ENCODE data around the gene ZMIZ1.

Gene ZMIZ1

DNA sequence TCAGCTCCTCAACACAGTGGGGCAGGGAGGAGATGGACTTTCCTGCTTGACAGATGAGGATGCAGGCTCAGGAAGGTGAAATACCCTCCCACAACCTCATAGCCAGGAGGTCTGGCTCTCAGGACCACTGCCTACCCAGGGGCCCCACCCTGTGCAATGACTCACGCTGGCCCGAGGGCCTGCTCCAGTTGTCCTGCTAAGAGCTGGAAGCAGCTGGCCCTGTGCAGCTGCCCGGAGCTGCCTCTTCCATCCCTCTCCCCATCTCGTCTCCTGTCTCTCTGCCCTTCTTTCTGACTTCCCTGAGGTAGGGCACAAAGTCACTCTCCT, 123.9 kb downstream of the ZMIZ1 start:
- H3K4me1 ChIP-seq: peaks cover 96% of the 10 kb centered on the region
- H3K9ac ChIP-seq: no peak overlapping the region
- no peak overlapping the region for H3K27ac ChIP-seq
- no peak for TF ChIP-seq Cebpa-rat (IDR thresholded peaks at IDR 0.05)
- H3K27me3 ChIP-seq: no peaks in the 10 kb centered on the region
- H3K36me3 ChIP-seq: peaks cover 63% of the 10 kb centered on the region
- H3K4me2 ChIP-seq: peak overlapping the region; percentile 90
- H4K20me1 ChIP-seq: peaks cover 100% of the 10 kb centered on the region
- no peak overlapping the region for H3K4me3 ChIP-seq
- peaks cover 11% of the 10 kb centered on the region for H3K9me3 ChIP-seq

DNA sequence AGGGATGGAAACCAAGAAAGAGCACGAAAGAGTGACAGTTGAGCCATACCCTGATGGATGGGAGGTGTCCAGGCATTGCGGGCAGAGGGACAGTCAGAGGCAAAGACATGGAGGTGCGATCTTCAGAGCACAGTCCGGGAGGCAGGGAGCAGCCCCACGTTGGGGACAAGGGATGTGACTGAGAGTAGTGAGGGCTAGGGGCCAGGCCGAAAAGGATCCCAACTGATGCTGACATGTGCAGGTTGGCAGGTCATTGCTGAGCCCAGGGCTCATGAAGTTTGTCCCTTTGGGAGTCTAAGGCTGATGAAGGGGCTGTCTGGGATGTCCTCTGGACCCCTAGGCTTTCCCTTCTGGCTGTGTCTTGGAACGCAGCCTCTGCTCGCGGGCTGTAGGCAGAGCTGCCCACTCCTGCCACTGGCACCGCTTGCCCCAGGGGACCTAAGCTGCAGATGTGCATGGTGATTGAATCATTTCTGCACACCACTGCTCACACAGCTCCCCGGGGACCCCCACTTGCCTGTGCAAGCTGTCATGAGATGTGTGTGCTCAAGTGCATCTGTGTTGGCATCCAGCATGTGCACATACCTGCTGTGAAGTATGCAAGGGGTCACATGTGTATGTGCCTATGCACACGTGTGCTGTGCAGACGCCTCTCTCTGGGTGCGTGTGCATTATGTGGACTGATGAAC, 125.1 kb downstream of the ZMIZ1 start:
- Histone ChIP-seq H3K36me3 (peaks cover 63% of the 10 kb centered on the region), H4K20me1 (peaks cover 100% of the 10 kb centered on the region), H3K9me3 (peaks cover 11% of the 10 kb centered on the region), H3K27ac (peak overlapping the region; percentile 70; the same call in 1 of the 2 replicates), H3K4me3 (peak overlapping the region; percentile 44), H3K9ac (0 out of 2 replicates have a peak overlapping the region, but pooled peaks have one; percentile 64), H3K4me2 (peak overlapping the region; percentile 90), H3K4me1 (peaks cover 85% of the 10 kb centered on the region), H3K27me3 (no peaks in the 10 kb centered on the region)
- no peak for TF ChIP-seq Cebpa-rat (IDR thresholded peaks at IDR 0.05)

DNA sequence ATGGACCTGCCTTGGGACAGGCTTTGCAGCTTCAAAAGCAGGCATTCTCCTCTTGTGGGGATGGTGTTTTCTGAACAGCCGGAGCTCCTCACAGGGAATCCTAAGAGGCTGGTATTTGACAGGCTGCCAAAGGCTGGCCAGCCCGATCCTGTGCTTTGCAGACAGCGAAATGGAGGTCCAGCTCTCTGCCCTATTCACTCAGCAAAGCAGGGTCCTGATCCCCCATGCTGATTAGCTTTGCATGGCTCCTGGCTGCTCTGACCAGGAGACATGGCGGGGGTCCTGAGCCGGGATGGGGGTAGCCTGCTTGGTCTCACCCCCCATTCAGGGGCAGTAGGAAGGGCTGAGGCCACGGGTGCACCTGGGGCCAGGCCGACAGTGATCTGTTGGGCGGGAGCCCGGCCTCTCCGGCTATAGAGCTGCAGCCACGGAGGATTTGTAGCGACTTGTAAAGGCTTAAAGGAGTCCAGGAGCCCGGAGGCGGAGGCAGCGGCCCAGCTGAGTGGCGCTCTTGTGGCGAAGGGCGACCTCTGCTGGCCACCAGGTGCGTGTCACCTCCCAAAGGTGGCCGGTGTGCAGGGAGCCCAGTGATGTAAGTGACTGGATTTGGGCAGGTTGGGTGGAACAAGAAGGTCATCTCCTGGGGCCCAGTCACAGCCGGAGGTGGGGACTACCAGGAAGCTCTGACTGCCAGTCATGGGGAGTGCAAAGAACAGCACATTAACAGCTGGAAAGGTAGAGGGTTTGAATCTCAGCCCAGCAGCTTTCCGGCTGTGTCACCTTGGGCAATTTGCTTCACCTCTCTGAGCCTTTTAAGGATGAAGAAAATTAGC, 126.5 kb downstream of the ZMIZ1 start:
- no peaks in the 10 kb centered on the region for H3K27me3 ChIP-seq
- H3K9ac ChIP-seq: peak overlapping the region; percentile 23; the same call in 1 of the 2 replicates
- H4K20me1 ChIP-seq: peaks cover 100% of the 10 kb centered on the region
- TF ChIP-seq Cebpa-rat (IDR thresholded peaks at IDR 0.05): no peak
- H3K4me3 ChIP-seq: peak overlapping the region; percentile 44
- peaks cover 11% of the 10 kb centered on the region for H3K9me3 ChIP-seq
- H3K36me3 ChIP-seq: peaks cover 59% of the 10 kb centered on the region
- peak overlapping the region; percentile 70; the same call in 1 of the 2 replicates for H3K27ac ChIP-seq
- peaks cover 74% of the 10 kb centered on the region for H3K4me1 ChIP-seq
- H3K4me2 ChIP-seq: peak overlapping the region; percentile 90

DNA sequence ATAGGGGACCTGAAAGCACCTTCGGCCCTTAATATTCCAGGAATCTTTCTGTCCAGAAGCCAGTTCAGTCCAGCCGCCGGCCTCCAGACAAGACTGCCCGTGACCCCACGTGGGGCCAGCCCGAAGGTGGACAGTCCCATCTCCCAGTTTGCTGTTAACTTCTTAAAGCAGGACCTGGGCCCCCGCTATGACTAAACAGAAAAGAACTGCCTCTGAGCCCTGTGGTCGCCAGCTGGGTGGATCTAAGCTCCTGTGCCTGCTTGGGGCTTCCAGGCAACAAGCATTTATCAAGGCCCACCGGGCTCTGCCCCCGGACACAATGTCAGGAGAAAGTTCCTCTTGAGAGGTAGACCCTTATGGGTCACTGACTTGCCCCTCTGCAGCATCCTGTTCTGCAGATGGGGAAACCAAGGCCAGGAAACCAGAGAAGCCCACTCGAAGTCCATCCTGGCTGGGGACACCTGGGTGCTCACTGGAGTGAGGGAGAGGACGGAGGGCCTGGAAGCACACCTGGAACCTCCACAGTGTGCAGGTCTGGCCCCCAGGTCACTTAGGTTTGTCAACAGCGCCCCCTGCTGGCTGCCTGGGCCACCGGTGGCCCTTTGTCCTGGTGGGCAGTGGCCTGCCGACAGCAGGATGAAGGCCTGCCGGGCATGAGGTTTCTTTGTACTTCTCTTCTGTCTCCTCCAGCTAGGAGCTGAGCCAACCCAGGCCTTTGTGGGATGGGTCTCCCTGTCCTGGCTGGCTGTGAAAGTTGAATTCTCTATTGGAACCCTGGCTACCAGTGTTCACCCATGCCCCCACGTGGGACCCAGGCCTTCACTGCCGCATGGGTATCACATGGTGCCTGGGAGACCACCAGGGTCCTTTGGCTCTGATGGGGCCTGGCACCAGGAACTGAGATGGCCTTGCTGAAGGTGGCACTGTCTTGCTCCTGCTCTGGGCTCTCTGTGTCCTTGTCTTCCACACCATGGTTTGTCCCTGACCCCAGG, 128.0 kb downstream of the ZMIZ1 start:
- H3K9ac ChIP-seq: 0 out of 2 replicates have a peak overlapping the region, but pooled peaks have one; percentile 23

DNA sequence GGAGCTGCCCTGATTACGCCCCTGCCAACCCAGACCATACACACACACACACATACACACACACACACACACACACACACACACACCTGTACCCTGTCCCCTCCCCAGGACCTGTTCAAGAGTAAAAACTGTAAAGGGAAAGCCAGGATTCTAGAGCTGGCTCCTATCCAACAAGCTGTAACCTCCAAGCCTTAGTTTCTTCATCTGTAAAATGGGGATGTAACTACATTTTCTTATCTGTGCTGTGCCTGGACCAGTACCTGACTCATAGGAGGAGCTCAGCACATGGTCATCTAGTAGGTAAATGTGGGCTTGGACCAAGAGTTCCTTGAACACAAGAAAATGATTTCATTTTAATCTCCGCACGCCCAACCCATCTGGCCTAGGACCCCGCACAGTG, 128.8 kb downstream of the ZMIZ1 start:
- Histone ChIP-seq H3K4me1 (peaks cover 73% of the 10 kb centered on the region), H3K4me2 (no peak overlapping the region), H3K27ac (no peak overlapping the region), H3K27me3 (no peaks in the 10 kb centered on the region), H3K9me3 (no peaks in the 10 kb centered on the region), H3K9ac (no peak overlapping the region), H3K4me3 (no peak overlapping the region), H4K20me1 (peaks cover 100% of the 10 kb centered on the region), H3K36me3 (peaks cover 65% of the 10 kb centered on the region)
- TF ChIP-seq Cebpa-rat (IDR thresholded peaks at IDR 0.05): no peak

More for the DNA sequence above, 128.0 kb downstream of the ZMIZ1 start:
- Histone ChIP-seq H3K27me3 (no peaks in the 10 kb centered on the region), H3K27ac (no peak overlapping the region), H3K4me2 (peak overlapping the region; percentile 90), H3K9me3 (no peaks in the 10 kb centered on the region), H3K36me3 (peaks cover 59% of the 10 kb centered on the region), H4K20me1 (peaks cover 100% of the 10 kb centered on the region), H3K4me3 (no peak overlapping the region), H3K4me1 (peaks cover 74% of the 10 kb centered on the region)
- no peak for TF ChIP-seq Cebpa-rat (IDR thresholded peaks at IDR 0.05)

DNA sequence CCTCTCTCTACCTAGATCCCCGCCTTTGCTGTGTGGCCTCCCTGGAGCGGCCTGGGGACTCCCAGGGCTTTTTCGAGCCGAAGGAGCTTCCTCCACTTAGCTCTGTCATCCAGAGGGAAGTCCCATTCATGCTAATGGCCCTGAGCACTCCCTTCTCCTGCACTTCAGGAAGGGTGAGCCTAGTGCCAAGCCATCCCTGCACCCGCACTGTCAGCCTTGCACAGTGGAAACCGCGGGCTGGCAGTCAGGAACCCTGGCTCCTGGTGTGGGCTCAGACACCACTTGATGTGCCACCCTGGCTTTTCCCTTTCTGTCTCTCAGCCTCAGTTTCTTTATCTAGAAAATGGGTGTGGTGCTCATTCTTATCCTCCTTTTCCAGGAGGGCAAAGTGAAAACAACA, 131.6 kb downstream of the ZMIZ1 start:
- Histone ChIP-seq H3K36me3 (peaks cover 88% of the 10 kb centered on the region), H3K4me3 (no peak overlapping the region), H3K9ac (no peak overlapping the region), H3K4me1 (peaks cover 73% of the 10 kb centered on the region), H3K4me2 (no peak overlapping the region; the same call in 1 of the 2 replicates), H4K20me1 (peaks cover 100% of the 10 kb centered on the region), H3K27ac (no peak overlapping the region), H3K9me3 (no peaks in the 10 kb centered on the region), H3K27me3 (no peaks in the 10 kb centered on the region)
- TF ChIP-seq Cebpa-rat (IDR thresholded peaks at IDR 0.05): no peak

DNA sequence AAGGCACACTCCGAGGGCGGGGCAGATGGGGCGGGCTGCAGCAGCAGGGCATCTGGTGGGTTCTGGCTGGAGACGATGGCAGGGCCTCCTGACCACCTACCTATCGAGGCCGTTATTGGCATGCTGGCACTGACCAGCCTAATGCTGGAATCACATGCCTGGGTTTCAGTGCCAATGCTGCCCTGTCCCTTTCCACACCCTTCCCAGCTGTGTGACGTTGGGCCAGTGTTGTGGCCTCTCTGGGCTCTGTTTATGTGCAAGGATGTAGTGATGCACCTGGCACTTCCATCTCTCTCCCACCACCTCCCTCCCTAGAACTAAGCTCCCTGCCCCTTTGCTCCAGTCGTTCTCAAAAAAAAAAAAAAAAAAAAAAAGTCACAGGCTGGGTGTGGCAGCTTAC, 132.9 kb downstream of the ZMIZ1 start:
- Histone ChIP-seq H4K20me1 (peaks cover 100% of the 10 kb centered on the region), H3K9me3 (no peaks in the 10 kb centered on the region), H3K9ac (no peak overlapping the region), H3K4me3 (no peak overlapping the region), H3K27ac (no peak overlapping the region), H3K4me1 (peaks cover 73% of the 10 kb centered on the region), H3K27me3 (no peaks in the 10 kb centered on the region), H3K36me3 (peaks cover 91% of the 10 kb centered on the region), H3K4me2 (no peak overlapping the region)
- no peak for TF ChIP-seq Cebpa-rat (IDR thresholded peaks at IDR 0.05)

DNA sequence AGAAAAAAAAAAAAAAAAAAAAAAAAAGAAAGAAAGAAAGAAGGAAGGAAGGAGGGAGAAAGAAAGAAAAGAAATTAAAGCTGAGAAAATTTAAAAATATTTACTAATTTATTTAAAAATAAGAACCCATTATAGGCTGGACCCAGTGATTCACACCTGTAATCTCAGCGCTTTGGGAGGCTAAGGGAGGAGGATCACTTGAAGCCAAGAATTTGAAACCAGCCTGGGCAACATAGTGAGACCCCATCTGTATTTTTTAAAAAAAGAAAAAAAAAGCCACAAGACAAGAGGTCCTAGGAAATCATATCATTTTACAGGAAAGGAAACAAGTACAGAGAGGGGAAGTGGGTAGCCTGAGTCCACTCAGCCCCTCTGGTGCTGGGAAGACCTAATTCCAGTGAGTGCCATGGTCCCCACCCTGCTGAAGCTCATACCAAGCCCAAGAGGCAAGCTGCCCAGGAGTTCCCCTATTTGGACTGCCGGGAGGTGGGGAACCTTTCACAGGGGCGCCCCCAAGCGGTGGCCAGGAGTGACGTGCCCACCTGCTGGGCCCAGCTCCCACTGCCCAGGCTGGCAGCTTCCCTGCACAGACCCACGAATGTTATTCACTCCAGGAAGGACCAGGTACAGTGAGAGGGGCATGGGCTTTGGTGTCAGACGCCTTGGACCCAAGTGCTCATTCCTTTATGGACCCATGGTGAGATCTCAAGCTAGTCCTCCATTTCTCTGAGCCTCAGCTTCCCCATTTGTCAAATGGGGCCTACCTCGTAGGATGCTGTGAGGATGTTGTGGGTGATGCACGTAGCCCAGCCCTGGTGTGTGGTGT, 133.6 kb downstream of the ZMIZ1 start:
- peaks cover 74% of the 10 kb centered on the region for H3K4me1 ChIP-seq
- peaks cover 91% of the 10 kb centered on the region for H3K36me3 ChIP-seq
- peak overlapping the region; percentile 20; the same call in 1 of the 2 replicates for H3K9ac ChIP-seq
- no peak overlapping the region for H3K4me3 ChIP-seq
- H3K4me2 ChIP-seq: peak overlapping the region; percentile 72
- H3K27me3 ChIP-seq: no peaks in the 10 kb centered on the region
- H3K27ac ChIP-seq: peak overlapping the region; percentile 58
- peaks cover 100% of the 10 kb centered on the region for H4K20me1 ChIP-seq
- no peak for TF ChIP-seq Cebpa-rat (IDR thresholded peaks at IDR 0.05)
- no peaks in the 10 kb centered on the region for H3K9me3 ChIP-seq

All from BLaER1 (cell line).